CD4-positive, alpha-beta T cell treated with Interleukin-17A for 1 hour (primary cell): ENCODE results near the gene OCA2.
"Not testable (repeated sequence)": the region's sequence is repeated elsewhere in the genome, so short reads cannot be mapped to it uniquely, and the experiment has no call there.

Source experiments
- DNase-seq: peaks from one replicate; pipeline ENCODE4 v3.0.0-alpha.2; 2020

The OCA2 gene

GRCh38 chr15:28098766-28099554 lies at the start of gene OCA2:
Gene OCA2, minus strand, starts transcription at chr15:28099315. Its CDS starts 17,441 bp downstream, at chr15:28081874.
- peak; percentile 55 for DNase-seq

GRCh38 chr15:28147801-28148200 lies 48.7 kb upstream of the OCA2 start:
- DNase-seq = no peak

GRCh38 chr15:28145419-28145818 lies 46.3 kb upstream of the OCA2 start:
- DNase-seq = not testable (repeated sequence)

DNA sequence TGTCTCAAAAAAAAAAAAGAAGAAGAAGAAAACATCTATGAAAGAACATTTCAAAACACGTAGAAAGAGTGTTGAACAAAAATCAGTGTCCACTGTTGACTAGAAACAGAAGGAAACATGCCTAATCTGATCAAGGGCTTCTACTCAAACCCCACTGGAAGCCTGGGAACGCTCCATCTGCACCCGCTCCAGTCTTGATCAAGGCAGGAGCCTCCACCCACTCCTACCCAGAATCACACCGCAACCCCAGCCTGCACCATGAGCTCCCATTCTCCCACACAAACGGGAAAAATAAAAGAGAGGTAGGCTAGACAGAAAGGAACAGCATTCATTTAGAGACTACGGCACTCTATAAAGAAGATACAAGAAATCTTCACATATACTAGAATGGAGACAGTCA lies 40.9 kb upstream of the OCA2 start:
- no peak for DNase-seq

- not testable (repeated sequence) for DNase-seq
These were observed 38.4 kb upstream of the OCA2 start for GRCh38 chr15:28137408-28138039.

DNA sequence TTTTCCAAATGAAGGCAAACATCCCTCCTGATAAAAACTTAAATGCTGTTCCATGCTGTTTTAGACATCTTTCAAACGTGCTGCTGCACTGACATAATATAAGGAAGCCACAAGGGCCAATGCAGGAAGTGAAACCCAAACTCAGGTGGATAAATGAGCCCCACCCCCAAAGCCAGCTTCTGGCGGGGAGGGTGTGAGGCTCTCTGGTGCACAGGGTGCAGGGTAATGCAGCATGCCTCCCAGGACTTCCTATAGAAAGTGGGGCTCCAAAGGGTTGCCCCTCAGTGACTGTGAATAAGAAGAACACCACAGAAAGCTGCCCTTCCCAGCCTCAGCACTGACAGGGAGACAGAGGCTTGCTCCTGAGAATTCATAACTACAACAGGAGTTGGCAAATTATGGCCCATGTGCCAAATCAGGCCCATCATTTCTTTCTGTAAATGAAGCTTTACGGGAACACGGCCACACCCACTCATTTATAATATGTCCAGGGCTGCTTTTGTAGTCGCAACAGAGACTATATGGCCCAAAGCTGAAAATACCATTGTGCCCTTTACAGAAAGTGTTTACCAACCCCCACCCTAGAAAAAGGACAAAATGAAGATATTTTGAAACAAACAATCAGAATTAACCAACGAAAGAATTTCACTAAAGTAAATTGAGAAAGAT lies 37.3 kb upstream of the OCA2 start:
- peak; percentile 34 for DNase-seq

DNA sequence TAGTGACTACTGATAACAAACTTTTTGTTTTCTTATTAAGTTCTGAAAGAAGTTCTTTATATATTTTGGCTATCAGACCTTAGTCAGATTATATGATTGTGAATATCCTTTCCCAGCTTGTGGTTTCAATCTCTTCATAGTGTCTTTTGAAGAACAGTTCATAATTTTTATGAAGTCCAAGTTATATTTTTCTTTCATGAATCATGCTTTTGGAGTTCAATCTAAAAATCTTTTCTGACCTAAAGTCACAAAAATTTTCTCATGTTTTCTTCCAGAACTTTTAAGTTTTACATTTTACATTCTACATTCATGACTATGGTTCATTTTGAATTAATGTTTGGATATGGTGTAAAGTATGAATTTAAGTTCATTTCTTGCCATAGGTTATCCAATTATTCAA lies 34.2 kb upstream of the OCA2 start:
- DNase-seq = no peak

DNA sequence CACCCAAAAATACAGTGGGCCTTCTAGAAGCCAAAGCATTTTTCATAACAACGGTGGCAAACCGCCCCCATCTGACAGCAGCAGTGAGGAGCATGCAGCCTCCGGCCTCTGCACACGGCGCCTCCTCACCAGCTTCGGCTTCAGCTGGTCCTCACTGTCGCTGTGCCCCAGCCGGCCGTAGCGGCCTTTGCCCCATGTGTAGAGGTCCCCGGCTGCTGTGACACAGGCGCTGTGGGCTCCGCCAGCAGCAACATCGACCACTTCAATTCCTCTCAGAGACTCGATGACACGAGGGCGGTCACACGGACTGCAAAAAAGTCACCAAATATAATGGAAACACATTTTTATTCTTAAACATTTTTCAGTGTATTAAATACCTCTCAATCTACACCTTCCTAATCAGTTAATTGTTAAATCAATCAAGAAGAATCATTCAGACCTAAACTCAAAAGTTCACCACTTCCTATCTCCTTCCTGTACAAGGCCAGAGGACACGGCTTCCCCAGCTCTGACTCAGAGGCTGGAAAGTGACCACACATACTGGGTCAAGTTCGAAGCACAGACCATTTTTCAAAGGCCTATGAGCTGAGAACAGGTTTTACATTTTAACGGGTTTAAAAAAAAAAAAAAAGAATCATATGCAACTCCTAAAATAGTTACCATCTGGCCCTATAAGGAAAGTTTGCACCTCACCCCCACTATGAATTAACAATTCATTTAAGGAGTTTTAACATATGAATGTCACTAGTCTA lies 33.6 kb upstream of the OCA2 start:
- DNase-seq = no peak

DNA sequence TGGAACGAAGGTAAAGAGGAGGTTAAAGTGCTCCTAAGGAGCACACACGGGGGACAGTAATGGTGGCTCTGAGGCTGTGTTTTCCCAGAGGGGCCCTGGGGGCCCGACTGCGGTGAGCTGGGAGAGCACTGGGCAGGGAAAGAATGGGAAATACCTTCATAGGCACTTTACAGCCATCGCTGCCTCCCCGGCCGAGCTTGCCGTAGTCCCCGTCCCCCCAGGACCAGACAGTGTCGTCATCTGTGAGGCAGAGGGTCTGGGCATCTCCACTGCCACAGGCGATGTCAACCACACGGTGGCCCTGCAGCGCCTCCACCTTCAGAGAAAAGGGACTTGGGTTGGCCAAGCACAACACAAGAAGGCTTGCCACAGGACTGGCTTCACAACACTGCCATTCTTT lies 32.8 kb upstream of the OCA2 start:
- no peak for DNase-seq

- no peak for DNase-seq
These were observed 32.3 kb upstream of the OCA2 start for GRCh38 chr15:28131400-28131799.

GRCh38 chr15:28130651-28131050 lies 31.5 kb upstream of the OCA2 start:
- no peak for DNase-seq

- DNase-seq = no peak
These were observed 30.2 kb upstream of the OCA2 start for GRCh38 chr15:28129231-28129848.

DNA sequence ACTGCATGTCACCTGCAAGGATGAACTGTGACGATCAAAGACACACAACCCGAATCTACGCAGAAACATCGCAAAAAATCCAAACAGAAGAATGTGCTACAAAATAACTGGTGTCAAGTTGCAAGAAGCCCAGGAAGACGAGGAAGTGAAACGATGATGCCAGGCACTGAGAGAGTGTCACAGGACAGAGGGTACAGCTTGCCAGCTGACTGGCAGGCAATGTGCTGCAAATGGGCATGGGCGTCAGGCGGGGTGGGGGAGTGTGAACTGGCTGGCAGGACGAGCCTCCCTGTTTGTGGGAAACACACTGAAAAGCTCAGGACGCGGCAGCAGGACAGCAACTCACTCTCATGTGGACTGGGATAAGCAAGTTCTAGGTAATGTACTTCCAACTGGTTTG lies 28.9 kb upstream of the OCA2 start:
- no peak for DNase-seq

DNA sequence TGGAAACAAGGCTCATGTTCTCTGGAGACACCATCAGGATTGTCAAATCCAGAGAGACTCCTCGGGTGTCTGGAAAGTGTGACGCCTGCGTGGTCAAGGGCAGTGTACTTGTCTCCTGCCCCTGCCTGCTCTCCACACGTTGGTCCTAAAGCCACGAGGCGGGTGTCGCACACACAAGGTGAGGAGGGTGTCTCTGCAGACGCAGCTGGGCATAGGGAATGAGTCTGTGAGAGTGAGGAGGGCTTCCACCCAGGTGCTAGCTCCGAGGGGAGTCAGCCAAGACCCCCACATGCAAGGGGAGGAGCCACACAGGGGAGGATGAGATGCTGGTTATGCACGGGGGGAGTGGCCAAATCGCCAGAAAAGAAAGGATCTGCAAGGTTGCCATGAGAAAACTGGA lies 27.9 kb upstream of the OCA2 start:
- no peak for DNase-seq

- DNase-seq = peak; percentile 56
These were observed 26.8 kb upstream of the OCA2 start for GRCh38 chr15:28125673-28126651.

GRCh38 chr15:28124841-28125240 lies 25.7 kb upstream of the OCA2 start:
- no peak for DNase-seq

DNA sequence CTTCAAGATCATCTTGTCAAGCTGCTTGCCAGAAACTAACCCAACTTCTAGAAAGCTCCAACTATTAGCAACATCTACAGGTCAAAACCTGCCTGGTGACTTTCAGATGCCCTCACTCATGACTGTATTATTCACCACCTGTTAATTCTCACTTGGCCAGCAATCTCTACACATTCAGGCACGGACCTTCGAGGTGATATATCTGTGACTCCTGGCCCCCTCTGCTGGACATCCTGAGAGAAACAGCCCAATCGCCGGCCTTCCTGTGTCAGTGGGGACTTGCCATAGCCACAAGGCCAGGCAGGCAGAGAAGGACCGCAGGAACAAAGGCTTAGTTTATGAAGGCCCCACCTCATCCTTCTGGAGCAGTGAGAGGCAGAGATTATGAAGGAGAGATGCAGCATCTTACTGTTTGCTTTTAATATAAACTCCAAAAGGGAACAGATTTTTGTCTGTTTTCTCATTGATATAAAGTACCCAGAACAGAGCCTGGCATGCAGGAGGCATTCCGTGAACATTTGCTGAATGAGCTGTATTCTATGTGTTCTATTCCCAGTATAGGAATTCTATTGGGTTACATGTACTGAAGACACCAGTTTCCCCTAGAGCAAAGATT lies 24.4 kb upstream of the OCA2 start:
- peak; percentile 52 for DNase-seq

- no peak for DNase-seq
These were observed 23.2 kb upstream of the OCA2 start for GRCh38 chr15:28122038-28122949.

GRCh38 chr15:28121577-28121976 lies 22.5 kb upstream of the OCA2 start:
- DNase-seq = not testable (repeated sequence)

DNA sequence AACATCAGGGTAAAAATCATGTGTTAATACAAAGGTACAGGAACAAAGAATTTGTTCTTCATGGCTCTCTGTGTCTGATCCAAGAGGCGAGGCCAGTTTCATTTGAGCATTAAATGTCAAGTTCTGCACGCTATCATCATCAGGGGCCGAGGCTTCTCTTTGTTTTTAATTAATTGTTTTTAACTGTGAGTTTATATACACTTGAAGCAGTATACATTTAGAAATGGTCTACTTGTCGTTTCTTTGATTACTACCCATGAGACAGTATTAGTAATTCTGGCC lies 21.2 kb upstream of the OCA2 start:
- no peak for DNase-seq
